ENCODE measurements around the gene AOC3. TPM values are rescaled to one million over a fixed set of nuclear protein-coding genes. Genes with fewer than 3 reads are reported as not detected.

Gene AOC3
- total and polyA plus RNA-seq, 2 of the 8 experiments (the other 6 are each of a cell fraction or from before 2014, with no cell fraction given): 2.5 to 2.7 TPM

- Histone ChIP-seq H3K9me3 (ENCODE audit: insufficient read depth in 2 of 2, low read depth in 1 of 2, low read length in 1 of 2) (no peaks in the 10 kb centered on the region), H3K14ac (ENCODE audit: insufficient read length) (no peak overlapping the region), H3K4me3 (ENCODE audit: extremely low read depth in 1 of 4, insufficient read depth in 2 of 4, low read depth in 3 of 4, low read length in 4 of 4) (no peak overlapping the region), H2BK120ac (replicated peaks; ENCODE audit: low read depth, low read length) (no peak overlapping the region), H3K79me2 (ENCODE audit: control insufficient read depth in 1 of 2, insufficient read depth in 2 of 2, low read length in 2 of 2) (no peaks in the 10 kb centered on the region), H3K36me3 (ENCODE audit: control insufficient read depth in 2 of 4, insufficient read depth in 4 of 4, low read length in 3 of 4) (no peaks in the 10 kb centered on the region; a peak in 1 of 8 replicates), H4K91ac (replicated peaks; ENCODE audit: insufficient read length, low read length) (no peak overlapping the region), H3K9ac (replicated peaks in 1 of 4; ENCODE audit: extremely low read depth in 1 of 4, low read depth in 3 of 4, low read length in 3 of 4) (no peak overlapping the region; a peak in 1 of 7 replicates), H2BK15ac (ENCODE audit: low read length) (no peak overlapping the region), H2BK5ac (ENCODE audit: low read depth, low read length) (no peak overlapping the region), H2BK12ac (ENCODE audit: low read depth, low read length) (no peak overlapping the region), H2AFZ (ENCODE audit: low read length) (no peak overlapping the region), H4K8ac (ENCODE audit: extremely low read depth, insufficient read depth, low read length) (no peak overlapping the region), H3K4ac (replicated peaks; ENCODE audit: insufficient read length, low read depth, low read length) (no peak overlapping the region), H3K18ac (ENCODE audit: extremely low read depth, low read length) (no peak overlapping the region), H2BK20ac (ENCODE audit: low read length) (no peak overlapping the region), H4K20me1 (replicated peaks in 1 of 2; ENCODE audit: control insufficient read depth in 1 of 2, insufficient read depth in 2 of 2, low read length in 2 of 2) (peaks cover 0 to 3% of the 10 kb centered on the region in 2 experiments), H2AK5ac (ENCODE audit: low read depth, low read length) (no peak overlapping the region), H3K23me2 (ENCODE audit: low read depth, low read length) (no peaks in the 10 kb centered on the region), H3K27ac (ENCODE audit: low read depth, low read length) (no peak overlapping the region), H3K23ac (ENCODE audit: insufficient read length) (no peak overlapping the region), H3K56ac (replicated peaks; ENCODE audit: insufficient read length, low read depth, low read length) (no peak overlapping the region), H3K4me1 (replicated peaks in 1 of 4; ENCODE audit: control insufficient read depth in 3 of 4, insufficient read depth in 4 of 4, low read length in 3 of 4) (no peaks in the 10 kb centered on the region; a peak in 1 of 7 replicates), H4K5ac (ENCODE audit: insufficient read length, low read depth, low read length) (no peak overlapping the region), H3K27me3 (replicated peaks in 1 of 4; ENCODE audit: control insufficient read depth in 3 of 4, extremely low read depth in 1 of 4, insufficient read depth in 3 of 4, low read length in 3 of 4) (no peaks in the 10 kb centered on the region; a peak in 1 of 7 replicates), H3K4me2 (ENCODE audit: insufficient read depth in 1 of 2, low read depth in 2 of 2, low read length in 2 of 2) (no peak overlapping the region), H3K79me1 (ENCODE audit: low read depth, low read length) (no peaks in the 10 kb centered on the region; the same call in 1 of the 2 replicates)
- POLR2A ChIA-PET (ENCODE audit: partially characterized antibody): interaction anchor here (2.7 kb wide), 1 partner anchor 9 kb away, joined by 19 read pairs; the partner anchor contains the start of gene AOC2
- no peak for DNase-seq (ENCODE audit: low read depth in 1 of 2, low spot score in 2 of 2)
- FAIRE-seq: no peak
- no peak for TF ChIP-seq PHF8 (conservative IDR thresholded peaks at IDR 0.05; ENCODE audit: low read depth, low read length)
- no peak for TF ChIP-seq RAD21 (IDR thresholded peaks at IDR 0.05 in 1 of 2, conservative IDR thresholded peaks at IDR 0.05 in 1 of 2; ENCODE audit: low read depth in 2 of 2, low read length in 2 of 2)
- TF ChIP-seq SP4 (IDR thresholded peaks at IDR 0.05; ENCODE audit: low read length): no peak
- TF ChIP-seq E2F6 (IDR thresholded peaks at IDR 0.05): no peak
- TF ChIP-seq EGR1 (IDR thresholded peaks at IDR 0.05; ENCODE audit: borderline replicate concordance, low read depth, low read length): no peak
- no peak for TF ChIP-seq CEBPB (IDR thresholded peaks at IDR 0.05; ENCODE audit: low read depth, low read length)
- no peak for TF ChIP-seq SP2 (IDR thresholded peaks at IDR 0.05; ENCODE audit: low read length)
- TF ChIP-seq CHD2 (IDR thresholded peaks at IDR 0.05; ENCODE audit: low read length): no peak
- 87% methylated on average over 5 of the region's 5 CpGs; no CpG with 5 or more reads in 1 of the 2 experiments for WGBS, 2 experiments (ENCODE audit: extremely low coverage in 1 of 2, insufficient coverage in 1 of 2, insufficient read length in 1 of 2, insufficient replicate concordance in 2 of 2, low coverage in 1 of 2, low lambda C conversion rate in 2 of 2, missing lambda C conversion rate in 1 of 2)
- CTCF ChIA-PET (ENCODE audit: partially characterized antibody): interaction anchor here (1.0 to 6.8 kb wide), 5 partner anchors 8 to 91 kb away, joined by 3 to 55 read pairs (median 6); partner anchors contain the start of gene AOC2
These were observed 2.6 kb downstream of the AOC3 start for GRCh38 chr17:42853597-42853967.

All from H1 (cell line).